ENCODE data around the gene EBF3.

The EBF3 gene

DNA sequence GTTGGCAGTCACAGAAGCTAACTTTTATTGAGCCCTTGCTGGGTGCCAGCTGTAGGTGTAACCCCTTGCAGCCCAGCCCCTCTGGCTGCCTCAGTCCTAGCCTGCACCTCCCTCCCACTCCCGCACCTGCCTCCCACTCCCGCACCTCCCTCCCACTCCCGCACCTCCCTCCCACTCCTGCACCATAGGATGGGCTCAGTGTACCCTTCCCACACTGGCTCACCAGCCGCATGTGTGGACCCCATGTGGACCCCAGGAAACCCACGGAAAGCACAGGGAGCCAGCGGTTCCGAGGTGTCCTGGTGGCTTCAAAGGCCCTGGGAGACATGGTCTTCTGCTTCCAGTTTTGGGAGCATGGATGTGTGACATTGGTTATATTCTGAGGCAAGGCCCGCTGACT, 132.9 kb downstream of the EBF3 start:
- no peak for DNase-seq

DNA sequence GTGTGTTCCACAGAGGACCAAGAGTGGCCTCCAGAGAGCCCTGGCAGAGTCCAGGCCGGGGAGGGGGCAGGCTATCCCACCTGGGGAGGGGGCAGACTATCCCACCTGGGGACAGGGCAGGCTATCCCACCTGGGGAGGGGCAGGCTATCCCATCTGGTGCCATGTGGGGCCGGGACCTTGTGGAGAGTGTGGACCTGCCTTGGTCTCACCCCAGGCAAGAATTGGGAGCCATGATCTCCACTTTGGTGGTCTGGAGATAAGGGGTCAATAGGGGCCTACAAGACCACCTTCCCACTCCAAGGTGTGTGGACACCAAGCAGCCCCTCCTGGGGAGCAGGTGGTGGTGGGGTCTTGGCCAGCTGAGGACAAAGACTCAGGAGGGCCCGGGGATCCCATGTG, 138.2 kb downstream of the EBF3 start:
- no peak for DNase-seq

GRCh38 chr10:129825221-129825620, 138.9 kb downstream of the EBF3 start:
- DNase-seq: no peak

DNA sequence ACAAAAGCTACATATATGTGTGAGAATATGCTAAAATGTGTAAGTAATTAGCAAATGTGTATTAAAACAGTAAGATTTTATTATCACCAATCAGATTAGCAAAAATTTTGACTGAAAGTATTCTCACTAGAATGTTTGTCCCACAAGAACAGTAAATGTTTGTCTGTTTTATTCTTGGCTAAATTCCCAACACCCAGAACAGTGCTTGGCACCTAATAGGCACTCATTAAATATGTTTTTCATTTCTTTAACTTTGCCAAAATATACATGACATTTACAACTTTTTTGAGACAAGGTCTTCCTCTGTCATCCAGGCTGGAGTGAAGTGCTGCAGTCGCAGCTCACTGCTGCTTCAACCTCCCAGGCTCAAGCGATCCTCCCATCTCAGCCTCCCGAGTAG, 143.6 kb downstream of the EBF3 start:
- no peak for DNase-seq

DNA sequence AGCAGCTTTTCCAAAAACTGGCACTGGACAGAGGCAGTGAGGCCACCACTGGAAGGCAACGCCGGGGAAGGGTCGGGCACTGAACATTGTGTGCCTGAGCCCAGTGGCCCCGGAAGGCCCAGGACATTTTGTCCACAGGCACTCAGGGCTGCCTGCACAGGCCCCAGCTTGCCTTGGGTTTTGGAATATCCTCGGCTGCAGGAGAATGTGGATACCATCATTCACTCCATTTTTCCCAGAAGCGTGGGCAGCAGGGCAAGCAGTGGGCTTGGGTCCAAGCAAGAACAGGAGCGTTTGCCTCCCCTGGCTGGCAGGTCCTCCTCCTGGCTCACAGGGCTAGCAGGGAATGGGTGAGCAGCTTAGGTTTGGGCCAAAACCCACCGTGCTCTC, 147.4 kb downstream of the EBF3 start:
- no peak for DNase-seq

DNA sequence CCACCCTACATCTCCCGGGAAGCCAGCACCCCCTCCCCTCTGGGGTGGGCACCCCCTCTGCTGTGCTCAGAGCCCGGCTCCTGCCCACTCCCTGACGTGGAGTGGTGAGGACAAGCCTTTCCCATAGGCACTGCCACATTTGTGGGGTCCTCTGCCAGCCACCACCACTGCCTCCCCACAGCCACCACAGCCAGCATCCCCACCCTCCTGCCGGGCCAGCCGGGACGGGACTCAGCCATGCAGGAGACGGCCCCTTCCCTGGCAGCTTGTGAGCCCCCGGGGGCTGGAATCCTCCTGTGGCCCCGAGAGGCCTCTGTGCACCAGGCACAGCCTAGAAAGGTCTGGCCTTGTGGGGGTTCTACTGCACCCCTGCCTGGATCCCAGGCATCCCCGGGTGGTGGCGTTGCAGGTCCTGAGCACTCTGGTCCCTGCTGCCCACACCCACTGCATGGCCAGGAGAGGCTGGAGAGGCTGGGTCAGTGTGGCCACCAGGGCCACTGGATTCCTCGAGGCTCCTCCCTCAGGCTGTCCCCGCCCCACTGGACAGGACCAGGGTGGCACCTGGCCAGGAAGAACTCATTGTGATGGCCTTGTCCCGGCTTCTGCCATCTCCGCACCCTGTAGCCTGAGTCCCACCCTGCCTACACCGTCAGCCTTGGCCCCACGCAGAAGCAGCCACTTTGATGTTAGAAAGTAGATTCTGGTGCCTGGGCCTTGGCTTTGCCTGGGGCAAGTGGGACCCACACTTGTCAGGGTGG, 148.0 kb downstream of the EBF3 start:
- DNase-seq: no peak

- DNase-seq: no peak
These were observed 149.1 kb downstream of the EBF3 start for GRCh38 chr10:129814681-129815646.

- no peak for DNase-seq
These were observed 151.7 kb downstream of the EBF3 start for GRCh38 chr10:129812398-129812797.

GRCh38 chr10:129811208-129811607, 152.9 kb downstream of the EBF3 start:
- DNase-seq: no peak

DNA sequence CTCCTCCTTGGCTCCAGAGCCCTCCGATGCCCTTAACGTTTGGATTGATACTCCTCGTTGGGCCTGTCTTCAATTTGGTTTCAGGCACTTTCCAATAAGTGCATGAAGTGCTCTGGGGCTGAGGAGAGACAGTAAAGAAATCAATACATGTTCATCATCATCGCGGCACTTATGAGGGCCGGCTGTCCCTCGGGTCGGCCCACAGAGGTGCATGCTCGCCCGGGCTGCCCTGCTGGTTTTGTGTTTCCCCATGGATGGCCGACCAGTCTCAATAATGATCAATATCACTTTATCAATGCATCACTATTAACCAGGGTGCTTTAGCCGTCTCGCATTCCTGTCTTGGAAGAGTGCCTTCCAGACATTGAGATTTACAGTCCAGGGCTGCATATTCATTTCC, 154.2 kb downstream of the EBF3 start:
- DNase-seq: no peak

DNA sequence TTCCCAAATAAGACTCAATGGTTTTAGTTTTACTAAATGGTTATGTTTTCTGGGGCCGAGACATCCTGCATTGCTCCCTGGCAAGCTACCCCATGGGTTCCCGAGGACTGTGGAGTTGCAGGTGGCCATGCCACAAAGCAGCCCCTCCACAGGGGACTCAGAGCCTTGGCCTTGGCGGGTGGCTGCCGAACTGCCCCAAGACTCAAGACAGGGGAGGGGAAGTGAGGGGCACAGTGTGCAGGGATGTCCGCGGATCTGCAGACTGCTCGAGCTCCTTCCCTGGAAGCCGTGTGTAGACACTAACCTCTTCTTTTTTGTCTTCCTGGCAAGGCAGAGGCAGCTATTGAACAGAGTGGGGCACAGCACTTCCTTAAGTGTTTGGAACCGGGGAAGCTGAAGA, 154.6 kb downstream of the EBF3 start:
- no peak for DNase-seq

GRCh38 chr10:129808092-129808983, 155.7 kb downstream of the EBF3 start:
- DNase-seq: no peak

DNA sequence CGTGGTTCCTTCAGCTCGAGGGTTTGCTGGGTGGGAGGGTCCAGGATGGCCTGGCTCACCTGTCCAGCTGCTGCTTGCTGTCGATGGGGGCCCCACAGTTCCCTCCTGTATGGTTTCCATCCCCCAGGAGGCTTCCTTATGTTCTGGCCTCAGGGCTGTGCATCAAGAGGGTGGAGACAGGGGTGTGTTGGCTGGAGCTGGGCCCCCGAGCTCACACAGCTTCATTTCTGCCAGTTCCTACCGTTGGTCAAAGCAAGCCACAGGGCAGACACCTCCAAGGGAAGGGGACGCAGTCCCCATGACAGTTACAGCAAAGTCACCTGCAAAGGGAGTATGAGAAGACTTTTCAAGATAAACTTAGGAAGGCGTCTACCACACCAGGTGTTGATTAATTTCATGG, 156.9 kb downstream of the EBF3 start:
- no peak for DNase-seq

DNA sequence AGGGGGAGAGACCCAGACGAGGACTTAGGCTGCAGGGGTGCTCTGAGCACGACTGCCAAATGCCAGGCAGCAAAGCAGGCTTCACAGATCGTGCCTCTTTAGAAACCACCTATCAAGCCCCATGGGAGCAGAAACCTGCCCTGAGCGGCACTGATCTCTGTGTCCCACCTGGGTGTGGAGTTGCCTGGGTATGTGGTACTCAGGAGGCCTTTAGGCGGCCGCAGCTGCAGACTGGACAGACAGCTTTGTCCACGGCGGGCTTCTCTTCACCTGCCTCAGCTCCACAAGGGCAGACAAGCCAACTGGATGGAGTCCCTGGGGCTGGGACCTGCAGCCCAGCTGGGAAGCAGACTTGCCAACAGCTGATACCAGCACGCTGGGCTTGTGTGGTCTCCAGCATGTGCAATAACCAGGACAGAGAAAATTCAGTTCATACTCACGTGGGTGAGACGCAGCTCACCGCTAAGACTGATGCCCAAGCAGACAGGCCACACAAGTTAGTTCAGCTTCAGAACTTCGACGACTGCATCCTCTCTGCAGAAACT, 163.2 kb downstream of the EBF3 start:
- DNase-seq: no peak

DNA sequence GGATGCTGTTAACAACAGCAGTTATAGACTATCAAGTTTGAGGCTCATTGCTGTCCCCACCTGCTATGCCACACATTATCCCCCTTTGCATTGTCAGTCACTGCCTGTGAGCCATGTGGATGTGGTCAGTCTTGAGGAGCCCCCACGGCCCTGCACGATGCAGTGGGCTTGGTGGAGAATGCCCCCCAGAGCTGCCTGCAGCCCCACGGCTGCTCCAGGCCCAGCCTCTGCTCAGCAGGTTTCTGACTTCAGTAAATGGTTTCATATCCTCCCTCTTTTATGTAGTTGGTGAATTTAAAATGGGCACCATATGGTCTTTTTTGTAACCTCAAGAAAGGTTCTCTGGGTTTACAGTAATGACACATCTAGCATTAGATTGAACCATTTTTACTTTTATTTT, 164.1 kb downstream of the EBF3 start:
- no peak for DNase-seq

- no peak for DNase-seq
These were observed 167.2 kb downstream of the EBF3 start for GRCh38 chr10:129796710-129797420.

GRCh38 chr10:129793996-129794395, 170.1 kb downstream of the EBF3 start:
- DNase-seq: no peak

DNA sequence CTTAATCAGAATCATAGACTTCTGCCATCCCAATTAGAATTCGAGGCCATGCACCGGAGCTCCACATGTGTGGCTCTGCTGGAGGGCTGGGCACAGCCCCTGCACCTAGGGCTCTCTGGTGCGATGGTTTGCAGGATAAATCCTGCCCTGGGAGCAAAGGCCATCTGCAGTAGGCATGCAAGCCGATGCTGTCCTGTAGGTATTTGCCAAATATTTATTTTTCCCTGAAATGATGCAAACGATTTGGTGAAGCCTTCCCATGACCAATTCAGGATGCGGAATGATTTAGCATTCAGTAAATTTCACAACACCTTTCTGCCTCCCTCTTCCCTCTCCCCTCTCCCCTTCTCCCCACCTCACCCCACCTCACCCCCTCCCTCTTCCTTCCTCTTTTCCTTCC, 170.6 kb downstream of the EBF3 start:
- DNase-seq: no peak

DNA sequence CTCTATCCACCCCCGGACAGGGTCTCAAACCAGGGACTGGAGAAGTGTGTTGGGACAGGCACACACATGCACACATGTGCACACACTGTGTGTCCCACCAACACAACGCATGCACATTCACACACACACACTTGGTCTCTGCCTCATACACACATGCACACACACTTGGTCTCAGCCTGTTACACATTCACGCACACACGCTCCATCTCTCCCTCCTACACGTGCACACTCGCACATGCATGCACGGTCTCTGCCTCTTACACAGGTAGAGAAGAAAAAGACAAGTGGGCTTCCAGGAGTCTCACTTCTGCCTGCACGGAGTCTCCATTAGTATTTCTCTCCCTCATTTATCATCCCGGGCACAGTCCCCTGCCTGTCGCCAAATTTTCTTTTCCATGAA, 171.2 kb downstream of the EBF3 start:
- no peak for DNase-seq

GRCh38 chr10:129792141-129792540, 171.9 kb downstream of the EBF3 start:
- no peak for DNase-seq

- no peak for DNase-seq
These were observed 173.2 kb downstream of the EBF3 start for GRCh38 chr10:129790715-129791446.
